Mesothelial cell of epicardium (in vitro differentiated cells): ENCODE data around the gene AP4M1. TPM values are rescaled to one million over a fixed set of nuclear protein-coding genes. Genes with fewer than 3 reads are reported as not detected.
"Not testable (repeated sequence)": the region's sequence is repeated elsewhere in the genome, so short reads cannot be mapped to it uniquely, and the experiment has no call there.

Experiments used
- DNase-seq, 2 experiments: peaks; one replicate each; pipeline ENCODE4 v3.0.0; 2021; ENCODE audit warnings: low spot score in 2 of 2; ENCODE audit not compliant: unreplicated experiment in 2 of 2
- H3K27ac Mint-ChIP-seq: 2 replicates; pipeline ENCODE4 v1.8.0; 2021; ENCODE audit warnings: mixed read lengths
- H3K27me3 Mint-ChIP-seq: 2 replicates; pipeline ENCODE4 v1.8.0; 2021; ENCODE audit warnings: low read depth, mixed read lengths
- H3K36me3 Mint-ChIP-seq: 2 replicates; pipeline ENCODE4 v1.8.0; 2021; ENCODE audit warnings: mixed read lengths
- H3K4me1 Mint-ChIP-seq: 2 replicates; pipeline ENCODE4 v1.8.0; 2021; ENCODE audit warnings: mixed read lengths
- H3K4me3 Mint-ChIP-seq: 2 replicates; pipeline ENCODE4 v1.8.0; 2021; ENCODE audit warnings: mild to moderate bottlenecking, moderate library complexity, mixed read lengths
- H3K9me3 Mint-ChIP-seq: 2 replicates; pipeline ENCODE4 v1.8.0; 2021; ENCODE audit warnings: mixed read lengths
- CTCF ChIP-seq: fragments of 200-600 bp; sonication (generic); IDR thresholded peaks from one replicate; pipeline ENCODE4 v1.5.0; 2021; ENCODE audit warnings: antibody characterized with exemption; ENCODE audit not compliant: unreplicated experiment
- total RNA-seq: library from RNA; stranded (reverse); gene quantifications from 3 replicates; pipeline ENCODE4 v1.2.1, GENCODE V29; 2021

AP4M1 gene
- total RNA-seq, 1 donor from 2014 or later: 25.6 TPM

GRCh38 chr7:100128637-100128963 is 27.2 kb downstream of the AP4M1 start:
- no peaks in the 10 kb centered on the region for H3K9me3 Mint-ChIP-seq
- H3K36me3 Mint-ChIP-seq: no peaks in the 10 kb centered on the region
- no peak for TF ChIP-seq CTCF
- H3K4me3 Mint-ChIP-seq: peak overlapping the region; percentile 96
- peaks cover 25% of the 10 kb centered on the region for H3K4me1 Mint-ChIP-seq
- H3K27ac Mint-ChIP-seq: peak overlapping the region; percentile 83
- no peak for DNase-seq
- no peaks in the 10 kb centered on the region for H3K27me3 Mint-ChIP-seq

- H3K9me3 Mint-ChIP-seq, H3K4me3 Mint-ChIP-seq, DNase-seq, H3K27me3 Mint-ChIP-seq, H3K36me3 Mint-ChIP-seq, H3K27ac Mint-ChIP-seq: not testable (repeated sequence)
- H3K4me1 Mint-ChIP-seq: peaks cover 25% of the 10 kb centered on the region
These were observed 28.8 kb downstream of the AP4M1 start for GRCh38 chr7:100130220-100130607.

- peak; percentile 87 for TF ChIP-seq CTCF
- H3K4me1 Mint-ChIP-seq: peaks cover 22% of the 10 kb centered on the region
- no peak overlapping the region for H3K27ac Mint-ChIP-seq
- no peak overlapping the region for H3K4me3 Mint-ChIP-seq
- no peaks in the 10 kb centered on the region for H3K27me3 Mint-ChIP-seq
- no peaks in the 10 kb centered on the region for H3K36me3 Mint-ChIP-seq
- no peaks in the 10 kb centered on the region for H3K9me3 Mint-ChIP-seq
- DNase-seq: peak; percentile 76 to 92
These were observed 29.4 kb downstream of the AP4M1 start for GRCh38 chr7:100130608-100131453.

GRCh38 chr7:100132126-100132525 is 30.7 kb downstream of the AP4M1 start:
- DNase-seq: no peak
- no peak for TF ChIP-seq CTCF
- no peak overlapping the region for H3K27ac Mint-ChIP-seq
- H3K27me3 Mint-ChIP-seq: no peaks in the 10 kb centered on the region
- no peaks in the 10 kb centered on the region for H3K36me3 Mint-ChIP-seq
- peaks cover 13% of the 10 kb centered on the region for H3K4me1 Mint-ChIP-seq
- no peak overlapping the region for H3K4me3 Mint-ChIP-seq
- H3K9me3 Mint-ChIP-seq: no peaks in the 10 kb centered on the region

- Mint-ChIP-seq H3K36me3 (no peaks in the 10 kb centered on the region), H3K9me3 (no peaks in the 10 kb centered on the region), H3K27ac (no peak overlapping the region), H3K4me1 (peaks cover 13% of the 10 kb centered on the region), H3K27me3 (no peaks in the 10 kb centered on the region), H3K4me3 (no peak overlapping the region)
- peak; percentile 62 for TF ChIP-seq CTCF
- DNase-seq: peak in 1 of 2 experiments; percentile 69
These were observed 31.3 kb downstream of the AP4M1 start for GRCh38 chr7:100132697-100133151.

- Mint-ChIP-seq H3K27ac (no peak overlapping the region), H3K4me3 (no peak overlapping the region), H3K4me1 (peaks cover 2% of the 10 kb centered on the region), H3K27me3 (peaks cover 7% of the 10 kb centered on the region), H3K36me3 (no peaks in the 10 kb centered on the region), H3K9me3 (no peaks in the 10 kb centered on the region)
- no peak for TF ChIP-seq CTCF
- DNase-seq: no peak
These were observed 36.7 kb downstream of the AP4M1 start for GRCh38 chr7:100137851-100138760.
